ENCODE data around the gene SLC26A4. TPM values are rescaled to one million over a fixed set of nuclear protein-coding genes. Genes with fewer than 3 reads are reported as not detected.

SLC26A4 gene
- total and polyA plus RNA-seq, 9 of the 15 experiments (the other 6 are each of a cell fraction or from before 2014, with no cell fraction given): 0.09 to 1.2 (median 0.33) TPM

DNA sequence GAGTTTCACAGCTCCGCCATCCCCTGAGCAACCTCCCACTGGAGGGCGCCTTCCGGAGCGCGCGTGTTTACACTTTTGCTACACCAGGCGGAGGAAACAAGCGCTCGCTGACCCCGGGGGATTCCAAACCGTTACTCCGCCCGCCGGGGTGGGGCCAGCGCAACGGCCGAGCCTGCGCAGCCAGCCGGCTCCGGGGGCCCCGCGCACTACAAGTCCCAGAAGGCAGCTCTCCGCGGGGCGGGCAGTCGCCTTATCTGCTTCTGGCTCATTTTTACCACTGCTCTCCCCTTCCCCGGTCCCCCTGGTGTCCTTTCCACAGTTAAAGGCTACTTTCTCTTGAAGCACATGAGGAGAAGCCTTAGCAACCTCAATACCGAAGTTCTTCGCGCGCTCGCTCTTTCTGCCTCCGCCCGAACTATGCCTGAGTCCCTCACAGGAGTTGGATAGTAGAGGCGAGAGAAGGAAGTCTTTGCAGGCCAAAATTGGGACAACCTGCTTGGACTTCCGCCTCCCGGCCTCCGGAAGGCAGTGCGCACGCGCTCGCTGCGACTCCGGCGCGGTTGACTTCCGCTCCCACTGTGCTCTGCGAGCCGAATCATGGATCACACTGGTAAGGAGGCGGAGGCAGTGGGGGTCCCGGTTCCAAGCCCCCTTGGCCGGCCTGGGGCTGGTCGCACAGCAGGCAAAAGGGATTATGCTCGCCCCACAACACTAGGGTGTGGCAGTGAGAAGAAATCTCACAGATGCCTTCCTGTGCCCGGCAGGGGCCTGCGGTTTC lies 83.1 kb downstream of the SLC26A4 start, which contains the start of gene CBLL1 (continued):
- TF ChIP-seq, protein P1, sequence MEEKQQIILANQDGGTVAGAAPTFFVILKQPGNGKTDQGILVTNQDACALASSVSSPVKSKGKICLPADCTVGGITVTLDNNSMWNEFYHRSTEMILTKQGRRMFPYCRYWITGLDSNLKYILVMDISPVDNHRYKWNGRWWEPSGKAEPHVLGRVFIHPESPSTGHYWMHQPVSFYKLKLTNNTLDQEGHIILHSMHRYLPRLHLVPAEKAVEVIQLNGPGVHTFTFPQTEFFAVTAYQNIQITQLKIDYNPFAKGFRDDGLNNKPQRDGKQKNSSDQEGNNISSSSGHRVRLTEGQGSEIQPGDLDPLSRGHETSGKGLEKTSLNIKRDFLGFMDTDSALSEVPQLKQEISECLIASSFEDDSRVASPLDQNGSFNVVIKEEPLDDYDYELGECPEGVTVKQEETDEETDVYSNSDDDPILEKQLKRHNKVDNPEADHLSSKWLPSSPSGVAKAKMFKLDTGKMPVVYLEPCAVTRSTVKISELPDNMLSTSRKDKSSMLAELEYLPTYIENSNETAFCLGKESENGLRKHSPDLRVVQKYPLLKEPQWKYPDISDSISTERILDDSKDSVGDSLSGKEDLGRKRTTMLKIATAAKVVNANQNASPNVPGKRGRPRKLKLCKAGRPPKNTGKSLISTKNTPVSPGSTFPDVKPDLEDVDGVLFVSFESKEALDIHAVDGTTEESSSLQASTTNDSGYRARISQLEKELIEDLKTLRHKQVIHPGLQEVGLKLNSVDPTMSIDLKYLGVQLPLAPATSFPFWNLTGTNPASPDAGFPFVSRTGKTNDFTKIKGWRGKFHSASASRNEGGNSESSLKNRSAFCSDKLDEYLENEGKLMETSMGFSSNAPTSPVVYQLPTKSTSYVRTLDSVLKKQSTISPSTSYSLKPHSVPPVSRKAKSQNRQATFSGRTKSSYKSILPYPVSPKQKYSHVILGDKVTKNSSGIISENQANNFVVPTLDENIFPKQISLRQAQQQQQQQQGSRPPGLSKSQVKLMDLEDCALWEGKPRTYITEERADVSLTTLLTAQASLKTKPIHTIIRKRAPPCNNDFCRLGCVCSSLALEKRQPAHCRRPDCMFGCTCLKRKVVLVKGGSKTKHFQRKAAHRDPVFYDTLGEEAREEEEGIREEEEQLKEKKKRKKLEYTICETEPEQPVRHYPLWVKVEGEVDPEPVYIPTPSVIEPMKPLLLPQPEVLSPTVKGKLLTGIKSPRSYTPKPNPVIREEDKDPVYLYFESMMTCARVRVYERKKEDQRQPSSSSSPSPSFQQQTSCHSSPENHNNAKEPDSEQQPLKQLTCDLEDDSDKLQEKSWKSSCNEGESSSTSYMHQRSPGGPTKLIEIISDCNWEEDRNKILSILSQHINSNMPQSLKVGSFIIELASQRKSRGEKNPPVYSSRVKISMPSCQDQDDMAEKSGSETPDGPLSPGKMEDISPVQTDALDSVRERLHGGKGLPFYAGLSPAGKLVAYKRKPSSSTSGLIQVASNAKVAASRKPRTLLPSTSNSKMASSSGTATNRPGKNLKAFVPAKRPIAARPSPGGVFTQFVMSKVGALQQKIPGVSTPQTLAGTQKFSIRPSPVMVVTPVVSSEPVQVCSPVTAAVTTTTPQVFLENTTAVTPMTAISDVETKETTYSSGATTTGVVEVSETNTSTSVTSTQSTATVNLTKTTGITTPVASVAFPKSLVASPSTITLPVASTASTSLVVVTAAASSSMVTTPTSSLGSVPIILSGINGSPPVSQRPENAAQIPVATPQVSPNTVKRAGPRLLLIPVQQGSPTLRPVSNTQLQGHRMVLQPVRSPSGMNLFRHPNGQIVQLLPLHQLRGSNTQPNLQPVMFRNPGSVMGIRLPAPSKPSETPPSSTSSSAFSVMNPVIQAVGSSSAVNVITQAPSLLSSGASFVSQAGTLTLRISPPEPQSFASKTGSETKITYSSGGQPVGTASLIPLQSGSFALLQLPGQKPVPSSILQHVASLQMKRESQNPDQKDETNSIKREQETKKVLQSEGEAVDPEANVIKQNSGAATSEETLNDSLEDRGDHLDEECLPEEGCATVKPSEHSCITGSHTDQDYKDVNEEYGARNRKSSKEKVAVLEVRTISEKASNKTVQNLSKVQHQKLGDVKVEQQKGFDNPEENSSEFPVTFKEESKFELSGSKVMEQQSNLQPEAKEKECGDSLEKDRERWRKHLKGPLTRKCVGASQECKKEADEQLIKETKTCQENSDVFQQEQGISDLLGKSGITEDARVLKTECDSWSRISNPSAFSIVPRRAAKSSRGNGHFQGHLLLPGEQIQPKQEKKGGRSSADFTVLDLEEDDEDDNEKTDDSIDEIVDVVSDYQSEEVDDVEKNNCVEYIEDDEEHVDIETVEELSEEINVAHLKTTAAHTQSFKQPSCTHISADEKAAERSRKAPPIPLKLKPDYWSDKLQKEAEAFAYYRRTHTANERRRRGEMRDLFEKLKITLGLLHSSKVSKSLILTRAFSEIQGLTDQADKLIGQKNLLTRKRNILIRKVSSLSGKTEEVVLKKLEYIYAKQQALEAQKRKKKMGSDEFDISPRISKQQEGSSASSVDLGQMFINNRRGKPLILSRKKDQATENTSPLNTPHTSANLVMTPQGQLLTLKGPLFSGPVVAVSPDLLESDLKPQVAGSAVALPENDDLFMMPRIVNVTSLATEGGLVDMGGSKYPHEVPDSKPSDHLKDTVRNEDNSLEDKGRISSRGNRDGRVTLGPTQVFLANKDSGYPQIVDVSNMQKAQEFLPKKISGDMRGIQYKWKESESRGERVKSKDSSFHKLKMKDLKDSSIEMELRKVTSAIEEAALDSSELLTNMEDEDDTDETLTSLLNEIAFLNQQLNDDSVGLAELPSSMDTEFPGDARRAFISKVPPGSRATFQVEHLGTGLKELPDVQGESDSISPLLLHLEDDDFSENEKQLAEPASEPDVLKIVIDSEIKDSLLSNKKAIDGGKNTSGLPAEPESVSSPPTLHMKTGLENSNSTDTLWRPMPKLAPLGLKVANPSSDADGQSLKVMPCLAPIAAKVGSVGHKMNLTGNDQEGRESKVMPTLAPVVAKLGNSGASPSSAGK (IDR thresholded peaks at IDR 0.05): peak; percentile 87
- TF ChIP-seq XRCC3 (IDR thresholded peaks at IDR 0.05) (no peak), ZNF124 (CRISPR knock-in tag; IDR thresholded peaks at IDR 0.05) (no peak), DPF2 (IDR thresholded peaks at IDR 0.05) (0 out of 2 replicates have a peak, but pooled peaks have one; percentile 42), TEAD1 (CRISPR knock-in tag; IDR thresholded peaks at IDR 0.05) (peak; percentile 19 to 74; a peak in 1 of 4 replicates), DDX20 (tag; IDR thresholded peaks at IDR 0.05; ENCODE audit: low read depth) (no peak), GATAD2A (IDR thresholded peaks at IDR 0.05) (0 out of 2 replicates have a peak, but pooled peaks have one; percentile 41), KLF10 (CRISPR knock-in tag; IDR thresholded peaks at IDR 0.05) (no peak), ZNF431 (CRISPR knock-in tag; IDR thresholded peaks at IDR 0.05) (no peak), ERF (CRISPR knock-in tag; IDR thresholded peaks at IDR 0.05) (peak; percentile 13; the same call in 1 of the 2 replicates), TFAM (CRISPR knock-in tag; conservative IDR thresholded peaks at IDR 0.05) (no peak), HIVEP1 (CRISPR knock-in tag; IDR thresholded peaks at IDR 0.05) (no peak)
- TF ChIP-seq, protein P2, sequence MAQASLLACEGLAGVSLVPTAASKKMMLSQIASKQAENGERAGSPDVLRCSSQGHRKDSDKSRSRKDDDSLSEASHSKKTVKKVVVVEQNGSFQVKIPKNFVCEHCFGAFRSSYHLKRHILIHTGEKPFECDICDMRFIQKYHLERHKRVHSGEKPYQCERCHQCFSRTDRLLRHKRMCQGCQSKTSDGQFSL (CRISPR knock-in tag; IDR thresholded peaks at IDR 0.05): no peak
- TF ChIP-seq, protein P2 (tag; IDR thresholded peaks at IDR 0.05): no peak
- TF ChIP-seq, protein P3, sequence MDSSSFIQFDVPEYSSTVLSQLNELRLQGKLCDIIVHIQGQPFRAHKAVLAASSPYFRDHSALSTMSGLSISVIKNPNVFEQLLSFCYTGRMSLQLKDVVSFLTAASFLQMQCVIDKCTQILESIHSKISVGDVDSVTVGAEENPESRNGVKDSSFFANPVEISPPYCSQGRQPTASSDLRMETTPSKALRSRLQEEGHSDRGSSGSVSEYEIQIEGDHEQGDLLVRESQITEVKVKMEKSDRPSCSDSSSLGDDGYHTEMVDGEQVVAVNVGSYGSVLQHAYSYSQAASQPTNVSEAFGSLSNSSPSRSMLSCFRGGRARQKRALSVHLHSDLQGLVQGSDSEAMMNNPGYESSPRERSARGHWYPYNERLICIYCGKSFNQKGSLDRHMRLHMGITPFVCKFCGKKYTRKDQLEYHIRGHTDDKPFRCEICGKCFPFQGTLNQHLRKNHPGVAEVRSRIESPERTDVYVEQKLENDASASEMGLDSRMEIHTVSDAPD (CRISPR knock-in tag; IDR thresholded peaks at IDR 0.05): no peak
